HCT116 (cell line): Measurements from ENCODE around the gene CCDC92. TPM values are rescaled to one million over a fixed set of nuclear protein-coding genes. Genes with fewer than 3 reads are reported as not detected.

Source experiments
- ATAC-seq: fragments of 200-7000 bp; cut with Tn5 transposase; 2 replicates; pipeline ENCODE4 v1.9.1; 2020; ENCODE audit warnings: mild to moderate bottlenecking, moderate library complexity
- BruUV-seq: library from RNA; stranded (reverse); fragments of 400-500 nt; replicated peaks from 2 replicates; lab custom pipeline; 2021; lab: Mats Ljungman, UMichigan
- CTCF ChIA-PET: fragments of 300-600 bp; sonication (Branson Sonifier 250); formaldehyde crosslinking; loops from one replicate; lab custom pipeline; 2021; ENCODE audit warnings: antibody characterized with exemption; lab: Charles Lee
- POLR2A ChIA-PET: fragments of 300-600, 350-600 bp; sonication (Branson Sonifier 250); formaldehyde crosslinking; loops from one replicate; lab custom pipeline; 2021; ENCODE audit warnings: antibody characterized with exemption; lab: Charles Lee
- RAD21 ChIA-PET, 2 experiments: fragments of 300-600 bp; sonication (Branson Sonifier 250); formaldehyde crosslinking; loops; one replicate each; lab custom pipeline; 2023; ENCODE audit warnings: low total read pairs in 2 of 2; ENCODE audit not compliant: uncharacterized antibody in 2 of 2, unreplicated experiment in 2 of 2, low non-redundant PET in 1 of 2; lab: Charles Lee
- DNase-seq: peaks from one replicate; pipeline ENCODE4 v3.0.0-alpha.2; 2010; ENCODE audit warnings: low read depth, low spot score
- H2AFZ ChIP-seq: fragments of 200-600 bp; shearing (Covaris generic), sonication (generic); 2 replicates; pipeline ENCODE4 v1.6.1; 2017; ENCODE audit warnings: low read depth, mixed run types, mixed read lengths, antibody characterized with exemption, low read length; ENCODE audit not compliant: poor library complexity, severe bottlenecking
- H3K27ac ChIP-seq: 2 replicates; pipeline ENCODE4 v1.5.1; 2012; ENCODE audit warnings: low read depth, low read length
- H3K27me3 ChIP-seq: fragments of 200-600 bp; sonication (generic); 2 replicates; pipeline ENCODE4 v1.6.1; 2016; ENCODE audit warnings: mixed run types, low read length, mixed read lengths; ENCODE audit not compliant: insufficient read depth
- H3K36me3 ChIP-seq, 2 experiments: fragments of 200-500 bp in 1 of 2; fragments of 200-600 bp in 1 of 2; sonication (Bioruptor generic) in 1 of 2; sonication (generic) in 1 of 2; 2 replicates each; pipeline versions ENCODE4 v1.5.1 to v1.6.1; 2014 to 2016; ENCODE audit warnings: low read length in 2 of 2, inconsistent platforms in 1 of 2, mixed read lengths in 1 of 2, mixed run types in 1 of 2; ENCODE audit not compliant: insufficient read depth in 2 of 2, control insufficient read depth in 1 of 2
- H3K4me1 ChIP-seq, 2 experiments: fragments of 200-600 bp in 1 of 2; sonication (generic) in 1 of 2; 2 replicates each; pipeline versions ENCODE4 v1.5.1 to v1.6.1; 2012 to 2017; ENCODE audit warnings: low read length in 2 of 2, inconsistent platforms in 1 of 2, mild to moderate bottlenecking in 1 of 2, mixed read lengths in 1 of 2, mixed run types in 1 of 2, moderate library complexity in 1 of 2; ENCODE audit not compliant: insufficient read depth in 2 of 2, control insufficient read depth in 1 of 2
- H3K4me2 ChIP-seq: fragments of 200-600 bp; sonication (generic); 2 replicates; pipeline ENCODE4 v1.6.1; 2017; ENCODE audit warnings: mixed run types, low read length, mixed read lengths
- H3K4me3 ChIP-seq, 2 experiments: fragments of 200-600 bp in 1 of 2; sonication (generic) in 1 of 2; replicated peaks in 1 of 2; 2 replicates each; pipeline ENCODE4 v1.5.1; 2011 to 2016; ENCODE audit warnings: low read length in 2 of 2, control low read depth in 1 of 2, low read depth in 1 of 2, mild to moderate bottlenecking in 1 of 2, mixed read lengths in 1 of 2, mixed run types in 1 of 2
- H3K79me2 ChIP-seq: fragments of 200-600 bp; sonication (generic); 2 replicates; pipeline ENCODE4 v1.6.1; 2017; ENCODE audit warnings: mild to moderate bottlenecking, mixed run types, low read length, moderate library complexity, mixed read lengths; ENCODE audit not compliant: insufficient read depth
- H3K9ac ChIP-seq: fragments of 200-600 bp; sonication (generic); 2 replicates; pipeline ENCODE4 v1.6.1; 2016; ENCODE audit warnings: low read length, mixed read lengths
- H3K9me2 ChIP-seq: fragments of 200-600 bp; sonication (generic), shearing (Covaris generic); 2 replicates; pipeline ENCODE4 v1.6.1; 2017; ENCODE audit warnings: mixed run types, mild to moderate bottlenecking, moderate library complexity; ENCODE audit not compliant: insufficient read depth
- H3K9me3 ChIP-seq, 2 experiments: fragments of 200-500 bp in 1 of 2; fragments of 200-600 bp in 1 of 2; sonication (Bioruptor generic) in 1 of 2; sonication (generic) in 1 of 2; 2 replicates each; pipeline ENCODE4 v1.6.1; 2014 to 2017; ENCODE audit warnings: low read length in 2 of 2, mixed read lengths in 2 of 2, inconsistent platforms in 1 of 2, low read depth in 1 of 2, mild to moderate bottlenecking in 1 of 2, mixed run types in 1 of 2, moderate library complexity in 1 of 2; ENCODE audit not compliant: control insufficient read depth in 1 of 2, insufficient read depth in 1 of 2
- H4K20me1 ChIP-seq: fragments of 200-600 bp; sonication (generic), shearing (Covaris generic); 2 replicates; pipeline ENCODE4 v1.6.1; 2017; ENCODE audit warnings: mixed run types, mild to moderate bottlenecking, moderate library complexity; ENCODE audit not compliant: insufficient read depth
- CTCF ChIP-seq, 3 experiments: fragments of 200-600 bp in 1 of 3; sonication (generic) in 1 of 3; IDR thresholded peaks in 2 of 3; conservative IDR thresholded peaks in 1 of 3; 2 replicates each; pipeline ENCODE4 v1.5.1; 2012 to 2017; ENCODE audit warnings: low read depth in 2 of 3, low read length in 2 of 3, antibody characterized with exemption in 1 of 3, borderline replicate concordance in 1 of 3, control low read depth in 1 of 3, mild to moderate bottlenecking in 1 of 3, mixed read lengths in 1 of 3, mixed run types in 1 of 3, moderate library complexity in 1 of 3; ENCODE audit not compliant: insufficient read depth in 1 of 3
- ZBTB33 ChIP-seq: IDR thresholded peaks from 2 replicates; pipeline ENCODE4 v1.6.1; 2011; ENCODE audit warnings: mild to moderate bottlenecking, low read length, moderate library complexity; ENCODE audit not compliant: insufficient replicate concordance; ENCODE audit errors: extremely low read depth
- intact Hi-C: fragments of 100-400 bp; cut with micrococcal nuclease; formaldehyde crosslinking; loops from 2 replicates; pipeline ENCODE4 v1.10.0; 2022
- total RNA-seq: library from RNA; stranded (reverse); gene quantifications from one replicate; pipeline ENCODE4 v1.2.1, GENCODE V29; 2021; ENCODE audit not compliant: unreplicated experiment

Gene CCDC92
- total RNA-seq, 1 experiment from 2014 or later, result 9.7 TPM

GRCh38 chr12:124006085-124006845 is 33.6 kb upstream of the CCDC92 start:
- DNase-seq, result no peak
- peaks cover 0 to 15% of the 10 kb centered on the region in 2 experiments; a peak in 2 of 4 replicates for H3K36me3 ChIP-seq

More at GRCh38 chr12:124006085-124006845, 33.6 kb upstream of the CCDC92 start:
- peaks cover 8% of the 10 kb centered on the region; the same call in 1 of the 2 replicates for H4K20me1 ChIP-seq
- no peak overlapping the region for H3K9ac ChIP-seq
- no peak overlapping the region for H3K4me2 ChIP-seq
- POLR2A ChIA-PET, result no interaction called here
- ATAC-seq, result no peak
- no peak for TF ChIP-seq CTCF (IDR thresholded peaks at IDR 0.05 in 2 of 3, conservative IDR thresholded peaks at IDR 0.05 in 1 of 3; ENCODE audit: borderline replicate concordance in 1 of 3, insufficient read depth in 1 of 3, low read depth in 2 of 3, low read length in 2 of 3)
- no peak for TF ChIP-seq ZBTB33
- H3K4me1 ChIP-seq, result no peaks in the 10 kb centered on the region
- BruUV-seq, result no TSS peak
- no peaks in the 10 kb centered on the region for H3K9me2 ChIP-seq
- CTCF ChIA-PET, result no interaction called here
- intact Hi-C loops, result no loop called here
- RAD21 ChIA-PET, result no interaction called here
- H2AFZ ChIP-seq, result no peak overlapping the region
- H3K27me3 ChIP-seq, result no peaks in the 10 kb centered on the region
- H3K4me3 ChIP-seq, result no peak overlapping the region
- H3K79me2 ChIP-seq, result peaks cover 37% of the 10 kb centered on the region
- H3K9me3 ChIP-seq, result no peaks in the 10 kb centered on the region
- no peak overlapping the region for H3K27ac ChIP-seq
